ENCODE measurements around the gene FASN. TPM values are rescaled to one million over a fixed set of nuclear protein-coding genes. Genes with fewer than 3 reads are reported as not detected.

FASN gene
- total and polyA plus RNA-seq, 7 experiments from 2014 or later: 0.96 to 168 (median 26.7) TPM

- peaks cover 5 to 28% (median 13%) of the 10 kb centered on the region in 7 donors for H3K4me1 Mint-ChIP-seq
- ChIA-PET POLR2A (interaction anchor here (0.7 to 7.7 kb wide), 2 partner anchors 16 to 72 kb away, joined by 4 to 54 read pairs; partner anchors contain the start of gene DUS1L), CTCF (no interaction called here)
- peaks cover 0 to 9% (median 2%) of the 10 kb centered on the region in 5 donors for H3K36me3 Mint-ChIP-seq
- Histone ChIP-seq H3K9me3 (ENCODE audit: control insufficient read depth in 2 of 3, low read length in 3 of 3) (no peaks in the 10 kb centered on the region), H3K4me3 (ENCODE audit: low read length) (no peak overlapping the region), H3K27me3 (ENCODE audit: control insufficient read depth in 2 of 2, insufficient read depth in 2 of 2, low read length in 2 of 2) (no peaks in the 10 kb centered on the region), H3K36me3 (ENCODE audit: control insufficient read depth in 2 of 3, insufficient read depth in 3 of 3, low read length in 3 of 3) (peaks cover 0 to 45% (median 0%) of the 10 kb centered on the region in 3 experiments), H3K4me1 (ENCODE audit: control insufficient read depth in 2 of 2, insufficient read depth in 2 of 2, low read length in 2 of 2) (peaks cover 18 to 30% of the 10 kb centered on the region in 2 donors), H3K27ac (ENCODE audit: low read depth, low read length) (no peak overlapping the region)
- H3K9me3 Mint-ChIP-seq: no peaks in the 10 kb centered on the region
- no peaks in the 10 kb centered on the region for H3K27me3 Mint-ChIP-seq
- H3K27ac Mint-ChIP-seq: peak overlapping the region in 1 of 9 donors; percentile 22
- DNase-seq (no peak), ATAC-seq (no peak)
- H3K4me3 Mint-ChIP-seq: peak overlapping the region in 4 of 10 donors; percentile 9 to 92 (median 44)
- intact Hi-C loops (cut with micrococcal nuclease): no loop called here
Measured at GRCh38 chr17:82049106-82049505, 48.9 kb downstream of the FASN start.

GRCh38 chr17:82048571-82048971 lies 49.5 kb downstream of the FASN start:
- H3K4me1 ChIP-seq (ENCODE audit: control insufficient read depth in 2 of 2, insufficient read depth in 2 of 2, low read length in 2 of 2): peaks cover 18 to 24% of the 10 kb centered on the region in 2 donors
- H3K27me3 Mint-ChIP-seq: no peaks in the 10 kb centered on the region
- H3K27me3 ChIP-seq (ENCODE audit: control insufficient read depth in 2 of 2, insufficient read depth in 2 of 2, low read length in 2 of 2): no peaks in the 10 kb centered on the region
- no peak for ATAC-seq
- no peaks in the 10 kb centered on the region for H3K9me3 ChIP-seq (ENCODE audit: control insufficient read depth in 2 of 3, low read length in 3 of 3)
- peaks cover 0 to 9% (median 2%) of the 10 kb centered on the region in 5 donors for H3K36me3 Mint-ChIP-seq
- peaks cover 0 to 40% (median 0%) of the 10 kb centered on the region in 3 experiments for H3K36me3 ChIP-seq (ENCODE audit: control insufficient read depth in 2 of 3, insufficient read depth in 3 of 3, low read length in 3 of 3)
- H3K27ac Mint-ChIP-seq: no peak overlapping the region
- no peak overlapping the region for H3K4me3 ChIP-seq (ENCODE audit: low read length)
- intact Hi-C loops (cut with micrococcal nuclease): no loop called here
- no peak overlapping the region for H3K27ac ChIP-seq (ENCODE audit: low read depth, low read length)
- H3K9me3 Mint-ChIP-seq: no peaks in the 10 kb centered on the region
- peaks cover 5 to 24% (median 13%) of the 10 kb centered on the region in 7 donors for H3K4me1 Mint-ChIP-seq
- peak overlapping the region in 3 of 10 donors; percentile 28 to 68 (median 31) for H3K4me3 Mint-ChIP-seq
- ChIA-PET CTCF (no interaction called here), POLR2A (interaction anchor here (0.7 to 7.7 kb wide), 2 partner anchors 17 to 73 kb away, joined by 4 to 54 read pairs; partner anchors contain the start of gene DUS1L)
- no peak for DNase-seq

- Mint-ChIP-seq H3K4me3 (peak overlapping the region in 2 of 10 donors; percentile 31 to 47), H3K9me3 (no peaks in the 10 kb centered on the region)
Measured at GRCh38 chr17:82047914-82048570, 50.0 kb downstream of the FASN start.

GRCh38 chr17:82047379-82047778 lies 50.7 kb downstream of the FASN start:
- CTCF ChIA-PET: no interaction called here

More at GRCh38 chr17:82047914-82048570, 50.0 kb downstream of the FASN start:
- Histone ChIP-seq H3K27ac (ENCODE audit: low read depth, low read length) (no peak overlapping the region), H3K4me1 (ENCODE audit: control insufficient read depth in 2 of 2, insufficient read depth in 2 of 2, low read length in 2 of 2) (peaks cover 14 to 19% of the 10 kb centered on the region in 2 donors), H3K4me3 (ENCODE audit: low read length) (no peak overlapping the region), H3K9me3 (ENCODE audit: control insufficient read depth in 2 of 3, low read length in 3 of 3) (no peaks in the 10 kb centered on the region), H3K27me3 (ENCODE audit: control insufficient read depth in 2 of 2, insufficient read depth in 2 of 2, low read length in 2 of 2) (no peaks in the 10 kb centered on the region), H3K36me3 (ENCODE audit: control insufficient read depth in 2 of 3, insufficient read depth in 3 of 3, low read length in 3 of 3) (peaks cover 0 to 40% (median 0%) of the 10 kb centered on the region in 3 experiments)
- POLR2A ChIA-PET: interaction anchor here (0.7 kb wide), 1 partner anchor 10 kb away, joined by 5 read pairs; the partner anchor contains the start of gene DCXR
- CTCF ChIA-PET: no interaction called here
- Mint-ChIP-seq H3K36me3 (peaks cover 0 to 9% (median 2%) of the 10 kb centered on the region in 5 donors), H3K4me1 (peaks cover 5 to 19% (median 13%) of the 10 kb centered on the region in 7 donors), H3K27ac (peak overlapping the region in 1 of 9 donors; percentile 48), H3K27me3 (no peaks in the 10 kb centered on the region)
- no peak for ATAC-seq
- DNase-seq: no peak
- intact Hi-C loops (cut with micrococcal nuclease): no loop called here

GRCh38 chr17:82046903-82047302 lies 51.1 kb downstream of the FASN start:
- H3K4me3 Mint-ChIP-seq: peak overlapping the region in 1 of 10 donors; percentile 29
- no peaks in the 10 kb centered on the region for H3K9me3 ChIP-seq (ENCODE audit: control insufficient read depth in 2 of 3, low read length in 3 of 3)
- peaks cover 0 to 9% (median 2%) of the 10 kb centered on the region in 5 donors for H3K36me3 Mint-ChIP-seq
- H3K27me3 Mint-ChIP-seq: no peaks in the 10 kb centered on the region
- no peak for DNase-seq
- H3K27me3 ChIP-seq (ENCODE audit: control insufficient read depth in 2 of 2, insufficient read depth in 2 of 2, low read length in 2 of 2): no peaks in the 10 kb centered on the region
- intact Hi-C loops (cut with micrococcal nuclease): no loop called here
- no peak overlapping the region for H3K27ac ChIP-seq (ENCODE audit: low read depth, low read length)
- peaks cover 5 to 10% of the 10 kb centered on the region in 2 donors for H3K4me1 ChIP-seq (ENCODE audit: control insufficient read depth in 2 of 2, insufficient read depth in 2 of 2, low read length in 2 of 2)
- H3K4me1 Mint-ChIP-seq: peaks cover 5 to 13% (median 11%) of the 10 kb centered on the region in 7 donors
- peak overlapping the region in 2 of 9 donors; percentile 33 to 34 for H3K27ac Mint-ChIP-seq
- ChIA-PET POLR2A (no interaction called here), CTCF (no interaction called here)
- no peak for ATAC-seq
- H3K9me3 Mint-ChIP-seq: no peaks in the 10 kb centered on the region
- no peak overlapping the region for H3K4me3 ChIP-seq (ENCODE audit: low read length)
- H3K36me3 ChIP-seq (ENCODE audit: control insufficient read depth in 2 of 3, insufficient read depth in 3 of 3, low read length in 3 of 3): peaks cover 0 to 40% (median 0%) of the 10 kb centered on the region in 3 experiments

More at GRCh38 chr17:82047379-82047778, 50.7 kb downstream of the FASN start:
- H3K4me3 Mint-ChIP-seq: peak overlapping the region in 3 of 10 donors; percentile 9 to 47 (median 38)
- H3K27me3 Mint-ChIP-seq: no peaks in the 10 kb centered on the region
- ATAC-seq: no peak
- Histone ChIP-seq H3K4me3 (ENCODE audit: low read length) (no peak overlapping the region), H3K27ac (ENCODE audit: low read depth, low read length) (no peak overlapping the region), H3K36me3 (ENCODE audit: control insufficient read depth in 2 of 3, insufficient read depth in 3 of 3, low read length in 3 of 3) (peaks cover 0 to 40% (median 0%) of the 10 kb centered on the region in 3 experiments), H3K4me1 (ENCODE audit: control insufficient read depth in 2 of 2, insufficient read depth in 2 of 2, low read length in 2 of 2) (peaks cover 7 to 12% of the 10 kb centered on the region in 2 donors), H3K27me3 (ENCODE audit: control insufficient read depth in 2 of 2, insufficient read depth in 2 of 2, low read length in 2 of 2) (no peaks in the 10 kb centered on the region), H3K9me3 (ENCODE audit: control insufficient read depth in 2 of 3, low read length in 3 of 3) (no peaks in the 10 kb centered on the region)
- H3K4me1 Mint-ChIP-seq: peaks cover 5 to 13% (median 11%) of the 10 kb centered on the region in 7 donors
- no peaks in the 10 kb centered on the region for H3K9me3 Mint-ChIP-seq
- no peak for DNase-seq
- POLR2A ChIA-PET: interaction anchor here (0.7 kb wide), 1 partner anchor 9 kb away, joined by 5 read pairs; the partner anchor contains the start of gene DCXR
- intact Hi-C loops (cut with micrococcal nuclease): no loop called here
- H3K27ac Mint-ChIP-seq: peak overlapping the region in 1 of 9 donors; percentile 48
- peaks cover 0 to 9% (median 2%) of the 10 kb centered on the region in 5 donors for H3K36me3 Mint-ChIP-seq

GRCh38 chr17:82045936-82046484 lies 52.0 kb downstream of the FASN start:
- peaks cover 5 to 9% of the 10 kb centered on the region in 2 donors for H3K4me1 ChIP-seq (ENCODE audit: control insufficient read depth in 2 of 2, insufficient read depth in 2 of 2, low read length in 2 of 2)
- POLR2A ChIA-PET: no interaction called here
- Mint-ChIP-seq H3K9me3 (no peaks in the 10 kb centered on the region), H3K27ac (no peak overlapping the region), H3K4me1 (peaks cover 5 to 13% (median 11%) of the 10 kb centered on the region in 7 donors), H3K27me3 (no peaks in the 10 kb centered on the region), H3K36me3 (peaks cover 0 to 9% (median 2%) of the 10 kb centered on the region in 5 donors), H3K4me3 (no peak overlapping the region)
- H3K9me3 ChIP-seq (ENCODE audit: control insufficient read depth in 2 of 3, low read length in 3 of 3): no peaks in the 10 kb centered on the region
- CTCF ChIA-PET: no interaction called here
- peaks cover 0 to 40% (median 0%) of the 10 kb centered on the region in 3 experiments for H3K36me3 ChIP-seq (ENCODE audit: control insufficient read depth in 2 of 3, insufficient read depth in 3 of 3, low read length in 3 of 3)
- DNase-seq: no peak
- H3K27me3 ChIP-seq (ENCODE audit: control insufficient read depth in 2 of 2, insufficient read depth in 2 of 2, low read length in 2 of 2): no peaks in the 10 kb centered on the region
- no peak for ATAC-seq
- no peak overlapping the region for H3K4me3 ChIP-seq (ENCODE audit: low read length)
- intact Hi-C loops (cut with micrococcal nuclease): no loop called here
- H3K27ac ChIP-seq (ENCODE audit: low read depth, low read length): no peak overlapping the region

All from naive thymus-derived CD4-positive, alpha-beta T cell (primary cell).